Gastrocnemius medialis (tissue), 4 donors: ENCODE results near the gene STK17B.

ENCODE experiments used
- POLR2A ChIP-seq, 2 donors: fragments of 450-650 bp; IDR thresholded peaks; one replicate each; pipeline ENCODE4 v1.6.1; 2017; ENCODE audit warnings: antibody characterized with exemption in 2 of 2, mild to moderate bottlenecking in 2 of 2, moderate library complexity in 2 of 2
- TF ChIP-seq, protein P1 (sequence below), 5 experiments: fragments of 450-650 bp in 3 of 5; fragments of 200-600 bp in 2 of 5; sonication (generic) in 2 of 5; IDR thresholded peaks in 4 of 5; conservative IDR thresholded peaks in 1 of 5; 1 replicate in 4 of 5; 2 replicates in 1 of 5; pipeline ENCODE4 v1.5.1; 2016 to 2019; ENCODE audit warnings: antibody characterized with exemption in 5 of 5, mild to moderate bottlenecking in 3 of 5, moderate library complexity in 3 of 5

DNA sequence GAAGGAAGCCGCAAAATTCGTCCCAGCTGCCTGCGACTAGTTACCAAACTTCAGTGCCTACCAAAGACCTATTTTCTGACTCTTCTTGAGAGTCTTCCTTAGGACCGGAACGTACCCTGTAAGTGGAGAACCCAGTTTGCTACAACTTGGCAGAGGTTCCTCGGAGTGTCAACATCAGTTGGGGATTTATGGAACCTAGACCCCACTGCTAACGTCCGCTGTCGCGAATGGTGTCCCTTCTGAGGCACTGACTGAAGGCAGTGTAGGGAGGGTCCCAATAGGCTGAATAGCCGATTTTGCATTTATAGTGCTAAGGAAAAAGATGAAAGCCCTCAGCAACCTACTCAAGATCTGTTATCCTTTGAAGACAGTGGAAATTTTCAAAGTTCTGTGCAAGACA lies 568 bp upstream of the STK17B start:
- TF ChIP-seq POLR2A (IDR thresholded peaks at IDR 0.05), result no peak
- TF ChIP-seq, protein P1, sequence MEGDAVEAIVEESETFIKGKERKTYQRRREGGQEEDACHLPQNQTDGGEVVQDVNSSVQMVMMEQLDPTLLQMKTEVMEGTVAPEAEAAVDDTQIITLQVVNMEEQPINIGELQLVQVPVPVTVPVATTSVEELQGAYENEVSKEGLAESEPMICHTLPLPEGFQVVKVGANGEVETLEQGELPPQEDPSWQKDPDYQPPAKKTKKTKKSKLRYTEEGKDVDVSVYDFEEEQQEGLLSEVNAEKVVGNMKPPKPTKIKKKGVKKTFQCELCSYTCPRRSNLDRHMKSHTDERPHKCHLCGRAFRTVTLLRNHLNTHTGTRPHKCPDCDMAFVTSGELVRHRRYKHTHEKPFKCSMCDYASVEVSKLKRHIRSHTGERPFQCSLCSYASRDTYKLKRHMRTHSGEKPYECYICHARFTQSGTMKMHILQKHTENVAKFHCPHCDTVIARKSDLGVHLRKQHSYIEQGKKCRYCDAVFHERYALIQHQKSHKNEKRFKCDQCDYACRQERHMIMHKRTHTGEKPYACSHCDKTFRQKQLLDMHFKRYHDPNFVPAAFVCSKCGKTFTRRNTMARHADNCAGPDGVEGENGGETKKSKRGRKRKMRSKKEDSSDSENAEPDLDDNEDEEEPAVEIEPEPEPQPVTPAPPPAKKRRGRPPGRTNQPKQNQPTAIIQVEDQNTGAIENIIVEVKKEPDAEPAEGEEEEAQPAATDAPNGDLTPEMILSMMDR (IDR thresholded peaks at IDR 0.05 in 4 of 5, conservative IDR thresholded peaks at IDR 0.05 in 1 of 5), result no peak
